Mesothelial cell of epicardium (in vitro differentiated cells): Measurements from ENCODE around the gene HOXA13. TPM values are rescaled to one million over a fixed set of nuclear protein-coding genes. Genes with fewer than 3 reads are reported as not detected.

ENCODE experiments used
- DNase-seq, 2 experiments: peaks; one replicate each; pipeline ENCODE4 v3.0.0; 2021; ENCODE audit warnings: low spot score in 2 of 2; ENCODE audit not compliant: unreplicated experiment in 2 of 2
- H3K27ac Mint-ChIP-seq: 2 replicates; pipeline ENCODE4 v1.8.0; 2021; ENCODE audit warnings: mixed read lengths
- H3K27me3 Mint-ChIP-seq: 2 replicates; pipeline ENCODE4 v1.8.0; 2021; ENCODE audit warnings: low read depth, mixed read lengths
- H3K36me3 Mint-ChIP-seq: 2 replicates; pipeline ENCODE4 v1.8.0; 2021; ENCODE audit warnings: mixed read lengths
- H3K4me1 Mint-ChIP-seq: 2 replicates; pipeline ENCODE4 v1.8.0; 2021; ENCODE audit warnings: mixed read lengths
- H3K4me3 Mint-ChIP-seq: 2 replicates; pipeline ENCODE4 v1.8.0; 2021; ENCODE audit warnings: mild to moderate bottlenecking, moderate library complexity, mixed read lengths
- H3K9me3 Mint-ChIP-seq: 2 replicates; pipeline ENCODE4 v1.8.0; 2021; ENCODE audit warnings: mixed read lengths
- CTCF ChIP-seq: fragments of 200-600 bp; sonication (generic); IDR thresholded peaks from one replicate; pipeline ENCODE4 v1.5.0; 2021; ENCODE audit warnings: antibody characterized with exemption; ENCODE audit not compliant: unreplicated experiment
- total RNA-seq: library from RNA; stranded (reverse); gene quantifications from 3 replicates; pipeline ENCODE4 v1.2.1, GENCODE V29; 2021

Gene HOXA13
- total RNA-seq, 1 donor from 2014 or later = 7.7 TPM

GRCh38 chr7:27155816-27156507 lies 43.9 kb downstream of the HOXA13 start:
- H3K4me3 Mint-ChIP-seq = peak overlapping the region; percentile 87
- no peak for TF ChIP-seq CTCF
- DNase-seq = peak in 1 of 2 experiments; percentile 64
- H3K36me3 Mint-ChIP-seq = peaks cover 13% of the 10 kb centered on the region
- H3K27ac Mint-ChIP-seq = peak overlapping the region; percentile 96
- peaks cover 61% of the 10 kb centered on the region for H3K4me1 Mint-ChIP-seq
- H3K9me3 Mint-ChIP-seq = no peaks in the 10 kb centered on the region
- H3K27me3 Mint-ChIP-seq = peaks cover 82% of the 10 kb centered on the region

GRCh38 chr7:27154901-27155815 lies 44.7 kb downstream of the HOXA13 start:
- TF ChIP-seq CTCF = no peak
- peaks cover 81% of the 10 kb centered on the region for H3K27me3 Mint-ChIP-seq
- peaks cover 13% of the 10 kb centered on the region for H3K36me3 Mint-ChIP-seq
- H3K4me3 Mint-ChIP-seq = peak overlapping the region; percentile 87
- H3K9me3 Mint-ChIP-seq = no peaks in the 10 kb centered on the region
- peak in 1 of 2 experiments; percentile 57 for DNase-seq
- H3K4me1 Mint-ChIP-seq = peaks cover 64% of the 10 kb centered on the region
- peak overlapping the region; percentile 96 for H3K27ac Mint-ChIP-seq

- peaks cover 67% of the 10 kb centered on the region for H3K4me1 Mint-ChIP-seq
- H3K4me3 Mint-ChIP-seq = peak overlapping the region; percentile 87
- TF ChIP-seq CTCF = no peak
- H3K36me3 Mint-ChIP-seq = peaks cover 13% of the 10 kb centered on the region
- peak overlapping the region; percentile 96 for H3K27ac Mint-ChIP-seq
- no peaks in the 10 kb centered on the region for H3K9me3 Mint-ChIP-seq
- peak in 1 of 2 experiments; percentile 37 for DNase-seq
- H3K27me3 Mint-ChIP-seq = peaks cover 74% of the 10 kb centered on the region
Observed at GRCh38 chr7:27154369-27154768, 45.5 kb downstream of the HOXA13 start.

GRCh38 chr7:27153526-27153925 lies 46.4 kb downstream of the HOXA13 start:
- TF ChIP-seq CTCF = no peak
- peak overlapping the region; percentile 76 for H3K27ac Mint-ChIP-seq

GRCh38 chr7:27152816-27153442 lies 47.0 kb downstream of the HOXA13 start:
- Mint-ChIP-seq H3K27me3 (peaks cover 59% of the 10 kb centered on the region), H3K27ac (peak overlapping the region; percentile 99), H3K9me3 (no peaks in the 10 kb centered on the region), H3K36me3 (peaks cover 11% of the 10 kb centered on the region), H3K4me3 (peak overlapping the region; percentile 87), H3K4me1 (peaks cover 68% of the 10 kb centered on the region)
- no peak for DNase-seq
- no peak for TF ChIP-seq CTCF

More at GRCh38 chr7:27153526-27153925, 46.4 kb downstream of the HOXA13 start:
- DNase-seq = peak in 1 of 2 experiments; percentile 33
- Mint-ChIP-seq H3K4me3 (peak overlapping the region; percentile 87), H3K27me3 (peaks cover 65% of the 10 kb centered on the region), H3K9me3 (no peaks in the 10 kb centered on the region), H3K4me1 (peaks cover 67% of the 10 kb centered on the region), H3K36me3 (peaks cover 13% of the 10 kb centered on the region)
